Fibroblast of villous mesenchyme (primary cell): ENCODE data around the gene ENO2. TPM values are rescaled to one million over a fixed set of nuclear protein-coding genes. Genes with fewer than 3 reads are reported as not detected.

Experiments used
- DNase-seq: peaks from one replicate; pipeline ENCODE4 v3.0.0-alpha.2; 2010; ENCODE audit warnings: low read depth
- H3K4me3 ChIP-seq: 2 replicates; pipeline ENCODE4 v1.5.1; 2011; ENCODE audit warnings: low read depth, mild to moderate bottlenecking, low read length
- total RNA-seq: library from RNA; depleted of rRNA; stranded (reverse); fragments of >200 nt; gene quantifications from 2 replicates; pipeline ENCODE4 v1.2.3, GENCODE V29; 2012
- TF ChIP-seq, protein P1 (sequence below): IDR thresholded peaks from 2 replicates; pipeline ENCODE4 v1.5.1; 2012; ENCODE audit warnings: low read depth, mild to moderate bottlenecking, low read length; ENCODE audit not compliant: insufficient read depth

ENO2 gene
- total RNA-seq, 1 donor: 3.5 TPM

- DNase-seq: no peak
- H3K4me3 ChIP-seq: no peak within 1 kb of the TSS
- TF ChIP-seq, protein P1, sequence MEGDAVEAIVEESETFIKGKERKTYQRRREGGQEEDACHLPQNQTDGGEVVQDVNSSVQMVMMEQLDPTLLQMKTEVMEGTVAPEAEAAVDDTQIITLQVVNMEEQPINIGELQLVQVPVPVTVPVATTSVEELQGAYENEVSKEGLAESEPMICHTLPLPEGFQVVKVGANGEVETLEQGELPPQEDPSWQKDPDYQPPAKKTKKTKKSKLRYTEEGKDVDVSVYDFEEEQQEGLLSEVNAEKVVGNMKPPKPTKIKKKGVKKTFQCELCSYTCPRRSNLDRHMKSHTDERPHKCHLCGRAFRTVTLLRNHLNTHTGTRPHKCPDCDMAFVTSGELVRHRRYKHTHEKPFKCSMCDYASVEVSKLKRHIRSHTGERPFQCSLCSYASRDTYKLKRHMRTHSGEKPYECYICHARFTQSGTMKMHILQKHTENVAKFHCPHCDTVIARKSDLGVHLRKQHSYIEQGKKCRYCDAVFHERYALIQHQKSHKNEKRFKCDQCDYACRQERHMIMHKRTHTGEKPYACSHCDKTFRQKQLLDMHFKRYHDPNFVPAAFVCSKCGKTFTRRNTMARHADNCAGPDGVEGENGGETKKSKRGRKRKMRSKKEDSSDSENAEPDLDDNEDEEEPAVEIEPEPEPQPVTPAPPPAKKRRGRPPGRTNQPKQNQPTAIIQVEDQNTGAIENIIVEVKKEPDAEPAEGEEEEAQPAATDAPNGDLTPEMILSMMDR: no peak
These were observed 36.6 kb downstream of the ENO2 start, which contains the start of gene PTPN6 for GRCh38 chr12:6950811-6951540. Gene PTPN6, plus strand, starts transcription at chr12:6951356. Its CDS starts 157 bp downstream, at chr12:6951513.

DNA sequence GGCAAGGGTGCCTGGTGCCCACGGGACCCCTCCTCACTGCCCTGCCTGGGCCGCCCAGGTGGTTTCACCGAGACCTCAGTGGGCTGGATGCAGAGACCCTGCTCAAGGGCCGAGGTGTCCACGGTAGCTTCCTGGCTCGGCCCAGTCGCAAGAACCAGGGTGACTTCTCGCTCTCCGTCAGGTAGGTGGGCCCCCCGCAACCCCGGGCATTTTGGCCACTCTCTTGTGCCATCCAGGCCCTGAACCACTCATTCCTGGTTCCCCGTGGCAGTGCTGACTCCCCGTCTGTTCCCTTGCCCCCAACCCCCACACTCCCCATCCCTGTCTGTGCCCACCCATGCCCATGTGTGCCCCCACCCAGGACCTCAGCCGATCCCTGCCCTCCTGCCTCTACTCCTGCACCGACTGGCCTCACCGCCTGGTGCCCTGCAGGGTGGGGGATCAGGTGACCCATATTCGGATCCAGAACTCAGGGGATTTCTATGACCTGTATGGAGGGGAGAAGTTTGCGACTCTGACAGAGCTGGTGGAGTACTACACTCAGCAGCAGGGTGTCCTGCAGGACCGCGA lies 37.3 kb downstream of the ENO2 start:
- TF ChIP-seq, protein P1: no peak
- no peak overlapping the region for H3K4me3 ChIP-seq
- DNase-seq: no peak

- TF ChIP-seq, protein P1: no peak
- DNase-seq: no peak
- no peak overlapping the region for H3K4me3 ChIP-seq
These were observed 37.9 kb downstream of the ENO2 start for GRCh38 chr12:6952121-6952862.

- no peak overlapping the region for H3K4me3 ChIP-seq
- TF ChIP-seq, protein P1: no peak
- DNase-seq: no peak
These were observed 38.6 kb downstream of the ENO2 start for GRCh38 chr12:6952863-6953441.

DNA sequence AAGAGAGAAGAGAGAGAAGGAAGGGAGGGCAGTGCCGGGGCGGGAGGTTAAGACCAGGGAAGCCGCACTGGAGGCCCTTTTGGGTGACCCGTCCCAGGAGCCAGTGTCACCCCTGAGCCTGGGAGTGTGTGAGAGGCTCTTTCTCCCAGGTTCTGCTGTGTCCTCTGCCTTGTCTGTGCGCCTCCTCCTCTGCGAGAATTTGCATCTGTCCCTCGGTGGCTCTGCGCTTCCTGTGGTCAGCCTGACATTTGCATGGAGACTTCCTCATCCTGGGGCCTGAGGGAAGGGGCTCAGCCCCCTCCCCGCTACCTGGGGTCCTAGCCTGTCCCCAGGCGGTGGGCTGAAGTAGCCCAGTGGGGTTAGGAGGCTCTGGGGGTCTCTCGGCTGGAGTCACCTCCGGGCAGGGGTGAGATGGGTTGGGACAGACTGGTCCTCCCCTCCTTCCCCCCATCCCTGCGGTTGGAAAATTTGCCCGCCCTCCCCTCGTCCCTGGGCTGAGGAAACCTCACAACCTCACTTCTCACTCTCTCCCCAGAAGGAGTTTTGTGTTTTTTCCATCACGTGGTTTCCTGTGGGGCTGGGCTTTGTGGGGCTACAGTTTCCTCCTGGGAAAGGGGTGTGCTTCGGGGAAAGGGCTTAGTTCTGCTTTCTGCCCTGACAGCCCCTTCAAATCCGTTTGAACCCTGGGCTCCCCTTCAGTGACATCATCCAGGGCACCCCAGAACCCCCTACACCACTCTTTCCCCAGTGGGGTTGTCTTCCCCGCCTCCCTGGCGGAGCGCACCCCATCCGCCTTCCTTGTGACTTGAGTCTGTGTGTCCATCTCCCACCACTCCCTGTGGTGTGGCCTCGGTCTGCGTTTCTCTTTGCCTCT lies 39.3 kb downstream of the ENO2 start:
- DNase-seq: peak; percentile 22
- H3K4me3 ChIP-seq: no peak overlapping the region
- TF ChIP-seq, protein P1: no peak
